ENCODE data around the gene GPNMB.

- TF ChIP-seq CTCF (IDR thresholded peaks at IDR 0.05) (no peak), POLR2A (IDR thresholded peaks at IDR 0.05) (no peak), POLR2AphosphoS5 (IDR thresholded peaks at IDR 0.05) (no peak), EP300 (IDR thresholded peaks at IDR 0.05; ENCODE audit: low read depth) (no peak)
These were observed 7.5 kb upstream of the GPNMB start for GRCh38 chr7:23238983-23239652.
